Myocyte (in vitro differentiated cells): ENCODE results near the gene SPATA16. TPM values are rescaled to one million over a fixed set of nuclear protein-coding genes. Genes with fewer than 3 reads are reported as not detected.

Experiments used
- DNase-seq: peaks from one replicate; pipeline ENCODE4 v3.0.0-alpha.2; 2012; ENCODE audit warnings: low read depth
- total RNA-seq: library from RNA; depleted of rRNA; stranded (reverse); fragments of >200 nt; gene quantifications from 2 replicates; pipeline ENCODE4 v1.2.3, GENCODE V29; 2014

The SPATA16 gene
- total RNA-seq, 1 donor from 2014 or later = not detected

DNA sequence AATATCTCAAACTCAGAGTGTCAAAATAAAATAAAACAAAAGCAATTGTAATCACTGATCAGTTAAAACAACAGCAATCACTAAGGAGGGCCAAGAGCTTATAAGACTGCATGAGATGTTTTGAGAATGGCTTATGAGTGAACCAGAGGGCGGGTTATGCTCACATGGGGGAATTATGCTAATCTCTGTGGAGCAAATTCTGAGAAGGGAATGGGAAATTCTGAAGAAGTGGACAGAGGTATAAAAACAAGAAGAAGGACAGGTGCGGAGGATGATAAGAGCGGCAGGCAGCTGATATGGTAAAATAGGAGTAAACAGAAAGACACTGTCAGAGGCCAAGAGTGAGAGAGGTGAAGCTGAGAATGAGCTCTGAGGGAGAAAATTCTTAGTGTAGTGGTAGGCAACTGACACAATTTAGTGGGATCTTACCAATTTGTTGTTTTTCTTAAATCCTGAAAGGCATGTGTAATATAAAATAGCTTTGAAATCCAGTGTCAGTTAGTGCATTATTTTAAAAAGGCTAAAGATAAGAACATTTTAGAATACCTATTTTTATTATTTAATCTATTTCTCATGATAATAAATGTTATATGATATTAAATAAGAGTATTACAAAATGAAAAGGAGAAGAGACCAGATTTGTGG, 133.8 kb downstream of the SPATA16 start:
- no peak for DNase-seq

DNA sequence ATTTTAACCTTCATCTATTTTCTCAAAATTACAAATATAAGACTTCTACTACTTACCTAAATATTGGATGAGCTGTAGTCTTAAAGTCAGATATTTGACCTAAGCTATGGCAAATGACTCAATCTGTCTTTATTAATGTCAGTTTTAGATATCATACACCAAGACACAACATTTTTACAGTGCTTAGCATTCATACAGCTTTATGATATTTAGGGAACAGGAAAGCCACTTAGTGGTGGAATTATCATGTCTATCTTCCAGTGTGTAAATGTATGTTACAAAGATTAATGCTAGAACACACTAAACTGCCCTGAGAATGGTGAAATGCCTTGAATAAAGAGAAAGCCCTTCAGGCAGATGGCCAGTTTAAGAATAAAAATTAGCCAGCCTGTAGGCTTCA, 135.0 kb downstream of the SPATA16 start:
- no peak for DNase-seq

DNA sequence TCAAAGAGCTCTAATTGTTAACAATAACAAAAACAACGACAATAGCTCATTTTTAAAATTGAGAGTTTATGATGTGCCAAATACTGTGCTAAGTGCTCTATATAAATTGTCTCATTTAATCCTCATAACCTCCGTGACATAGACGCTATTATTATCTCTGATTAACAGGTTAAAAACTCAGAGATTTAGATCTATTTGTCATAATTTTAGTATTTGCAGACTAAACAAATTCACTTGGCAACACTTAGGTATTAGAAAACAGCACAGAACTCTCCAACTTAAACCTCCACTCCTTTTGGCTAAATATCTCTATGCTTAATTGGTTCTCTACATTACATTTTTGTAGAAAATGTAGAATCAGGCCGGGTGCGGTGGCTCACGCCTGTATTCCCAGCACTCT, 136.4 kb downstream of the SPATA16 start:
- no peak for DNase-seq

DNA sequence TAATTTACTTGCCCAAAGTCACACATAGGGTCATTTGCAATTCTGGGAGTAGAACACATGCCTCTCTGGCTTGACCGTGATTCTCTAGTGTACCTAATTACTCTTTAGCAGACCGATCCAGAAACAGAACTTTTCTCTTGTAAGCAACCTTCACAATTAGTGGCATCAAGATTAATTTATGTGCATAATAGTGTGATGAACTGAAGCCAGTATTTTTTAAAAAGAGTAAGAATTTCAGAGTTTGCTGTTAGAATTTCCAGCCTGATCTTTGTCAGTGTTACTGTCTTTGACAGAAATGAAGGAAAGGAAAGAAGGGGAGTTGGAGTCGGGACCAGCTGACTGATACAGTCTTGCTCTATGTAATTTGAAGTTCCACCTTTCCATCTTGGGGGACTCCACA, 137.1 kb downstream of the SPATA16 start:
- DNase-seq = no peak

DNA sequence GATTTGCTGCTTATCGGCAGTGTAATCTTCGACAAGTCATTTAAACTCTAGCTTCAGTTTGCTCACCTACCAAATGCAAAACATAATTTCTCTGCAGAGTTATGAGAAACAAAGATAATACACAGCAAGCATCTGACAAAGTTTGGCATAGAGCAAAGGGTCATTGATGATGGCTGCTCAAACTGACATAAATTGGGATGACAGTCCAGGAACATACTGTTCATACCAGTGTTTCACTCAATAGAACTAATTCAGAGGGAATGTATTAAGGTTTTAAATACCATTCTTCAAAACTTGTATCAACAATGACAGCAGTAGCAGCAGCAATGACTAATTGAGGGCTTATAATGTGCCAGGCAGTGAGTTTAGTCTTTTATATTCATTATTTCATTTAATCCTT, 137.6 kb downstream of the SPATA16 start:
- DNase-seq = no peak

DNA sequence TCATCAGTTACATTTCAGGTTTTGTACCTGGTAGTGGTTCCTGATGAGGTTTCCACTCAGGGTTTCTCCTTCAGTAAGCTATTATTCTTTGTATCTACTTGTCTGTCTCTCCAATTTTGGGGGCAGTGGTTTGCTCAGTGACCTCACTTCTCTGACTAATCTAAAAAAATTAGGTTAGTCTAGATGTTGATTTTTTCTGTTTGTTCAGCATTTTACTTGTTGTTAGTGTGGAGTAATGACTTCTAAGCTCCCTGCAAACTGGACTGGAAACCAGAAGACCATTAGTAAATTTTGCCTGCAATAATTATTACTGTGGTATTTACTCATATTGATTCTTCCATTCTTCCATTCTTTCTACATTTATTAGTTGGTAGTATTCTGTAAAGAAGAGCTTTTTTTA, 139.4 kb downstream of the SPATA16 start:
- DNase-seq = no peak

DNA sequence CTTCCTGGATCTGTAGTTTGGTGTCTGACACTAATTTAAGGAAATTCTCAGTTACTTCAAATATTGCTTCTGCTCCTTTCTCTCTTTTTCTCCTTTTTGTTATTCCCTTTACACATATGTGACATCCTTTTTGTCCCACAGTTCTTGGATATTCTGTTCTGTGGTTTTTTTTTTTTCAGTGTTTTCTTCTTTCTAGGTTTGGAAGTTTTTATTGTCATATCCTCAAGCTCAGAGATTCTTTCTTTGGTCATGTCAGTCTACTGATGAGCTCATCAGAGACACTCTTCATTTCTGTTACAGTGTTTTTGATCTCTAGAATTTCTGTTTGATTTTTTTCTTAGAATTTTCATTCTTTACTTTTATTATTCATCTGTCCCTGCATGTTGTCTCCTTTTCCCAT, 140.5 kb downstream of the SPATA16 start:
- DNase-seq = no peak

DNA sequence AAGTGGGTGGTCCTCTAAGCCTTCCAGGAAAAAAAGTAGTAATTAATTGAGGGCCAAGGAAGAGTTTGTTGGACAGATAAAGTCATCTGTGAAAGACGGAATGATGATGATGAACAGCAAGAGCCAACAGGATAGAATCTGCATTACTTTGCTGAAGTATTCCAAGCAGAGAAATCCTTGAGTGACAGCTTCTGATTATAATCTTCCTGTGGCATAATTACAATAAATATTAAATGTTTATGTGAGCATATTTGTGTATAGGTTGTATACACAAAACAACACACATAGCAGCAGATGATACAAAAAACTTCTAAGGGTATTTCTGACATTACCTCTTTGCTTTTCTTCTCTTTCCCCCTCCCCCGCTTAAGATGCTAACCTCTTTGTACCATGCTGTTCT, 147.6 kb downstream of the SPATA16 start:
- no peak for DNase-seq

DNA sequence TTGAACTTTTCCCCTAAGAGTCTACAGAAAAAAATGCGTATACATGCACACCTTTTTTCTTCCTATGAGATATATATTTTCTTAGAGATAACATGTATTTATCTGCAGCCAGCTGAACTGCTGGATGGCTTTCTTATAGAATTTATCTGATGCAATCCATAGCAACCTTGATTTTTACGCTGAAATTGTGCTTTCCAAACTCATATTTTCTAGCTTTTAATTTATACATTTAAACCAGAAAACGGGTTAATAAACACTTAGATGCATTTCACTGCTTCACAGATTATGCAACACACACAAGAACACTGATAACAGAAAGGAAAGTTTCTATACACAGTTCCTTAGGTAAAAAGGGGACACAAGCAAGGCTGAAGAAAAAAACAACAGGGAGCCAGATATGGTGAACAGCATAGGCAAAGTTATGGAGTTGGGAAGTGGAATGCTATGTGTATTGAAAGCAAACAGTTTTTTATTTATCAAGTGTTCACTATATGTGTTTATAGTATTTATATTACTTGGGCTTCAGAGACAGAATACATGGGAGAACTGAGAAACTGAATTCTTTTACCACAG, 149.5 kb downstream of the SPATA16 start:
- no peak for DNase-seq

DNA sequence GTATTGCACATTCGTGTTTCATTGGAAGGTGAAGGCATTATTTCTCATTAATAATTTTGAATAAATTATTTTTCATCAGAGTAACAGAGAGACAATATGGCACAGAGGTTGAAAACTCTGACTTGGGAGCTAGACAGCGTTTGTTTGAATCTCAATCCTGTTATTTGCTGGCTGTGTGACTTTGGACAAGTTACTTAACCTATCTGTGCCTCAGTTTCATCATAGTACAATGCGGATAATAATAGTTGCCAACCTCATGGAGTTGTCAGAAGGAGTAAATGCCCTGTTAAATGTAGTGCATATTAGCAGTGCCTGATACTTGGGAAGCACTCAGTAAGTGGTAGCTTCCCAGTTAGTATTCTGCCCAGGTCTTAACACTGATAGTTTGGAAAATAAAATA, 151.7 kb downstream of the SPATA16 start:
- no peak for DNase-seq

DNA sequence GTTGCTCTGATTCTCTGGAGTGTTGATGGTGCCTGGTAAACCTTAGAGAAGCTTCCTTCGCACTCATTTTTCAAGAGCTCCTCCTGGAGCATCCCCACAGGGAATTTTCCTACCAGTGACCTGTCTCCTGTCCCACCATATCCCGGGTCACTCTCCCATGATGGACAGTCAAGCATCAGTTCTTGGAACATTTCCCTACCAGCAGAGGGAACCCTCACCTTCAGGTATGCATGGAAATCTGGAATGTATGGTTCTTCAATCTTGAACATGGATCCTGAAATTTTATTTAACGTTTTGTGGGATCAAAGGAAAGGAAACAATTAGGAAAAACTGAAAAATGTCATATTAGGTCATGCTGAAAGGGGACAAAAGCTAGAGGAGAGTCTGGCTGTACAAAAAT, 153.8 kb downstream of the SPATA16 start:
- no peak for DNase-seq

DNA sequence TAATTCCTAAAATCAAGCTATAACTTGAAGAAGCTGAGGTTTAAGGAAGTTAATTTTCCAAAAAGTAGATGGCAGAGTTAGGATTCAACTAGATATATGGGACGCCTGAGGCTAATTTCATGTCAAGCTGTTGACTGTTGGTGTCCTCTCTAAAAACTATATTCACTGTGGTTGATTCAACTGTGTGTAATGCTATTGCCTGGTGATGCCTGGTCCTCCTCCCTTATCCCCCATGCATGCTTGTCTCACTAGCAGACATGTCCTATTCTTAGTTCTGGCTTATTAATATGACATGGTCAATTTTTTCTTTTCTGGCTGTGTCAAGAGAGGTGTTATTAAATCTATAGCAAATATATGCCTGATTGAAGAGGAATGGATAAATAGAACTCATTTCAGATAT, 156.1 kb downstream of the SPATA16 start:
- no peak for DNase-seq

DNA sequence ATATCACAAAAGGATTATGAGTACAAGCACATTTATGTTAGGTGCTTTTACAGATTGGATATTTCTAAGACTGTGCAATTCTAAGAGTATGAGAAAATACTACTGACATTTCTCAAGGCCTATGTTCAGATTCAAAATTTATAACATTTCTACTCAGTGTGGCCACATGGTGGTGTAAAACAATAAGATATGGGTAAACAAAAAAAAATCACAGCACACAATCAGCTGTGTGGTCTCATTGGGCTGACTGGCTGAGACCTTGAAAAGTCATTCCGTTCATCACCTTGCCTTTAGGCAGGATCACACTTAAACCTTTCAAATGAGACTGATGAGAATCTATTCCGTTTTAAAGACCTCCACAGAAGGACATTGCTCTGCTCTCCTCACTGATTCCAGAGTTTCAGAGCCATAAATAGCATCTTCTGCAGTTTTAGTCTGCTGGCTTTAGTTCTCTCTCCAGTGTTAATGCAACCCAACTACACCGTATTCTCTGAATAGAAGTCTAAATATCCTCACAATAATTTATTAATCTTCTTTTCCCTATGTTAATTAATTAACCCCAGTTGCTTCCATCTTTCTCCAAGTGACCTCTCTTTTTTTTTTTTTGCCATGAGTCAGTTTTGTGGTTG, 158.2 kb downstream of the SPATA16 start:
- DNase-seq = no peak

DNA sequence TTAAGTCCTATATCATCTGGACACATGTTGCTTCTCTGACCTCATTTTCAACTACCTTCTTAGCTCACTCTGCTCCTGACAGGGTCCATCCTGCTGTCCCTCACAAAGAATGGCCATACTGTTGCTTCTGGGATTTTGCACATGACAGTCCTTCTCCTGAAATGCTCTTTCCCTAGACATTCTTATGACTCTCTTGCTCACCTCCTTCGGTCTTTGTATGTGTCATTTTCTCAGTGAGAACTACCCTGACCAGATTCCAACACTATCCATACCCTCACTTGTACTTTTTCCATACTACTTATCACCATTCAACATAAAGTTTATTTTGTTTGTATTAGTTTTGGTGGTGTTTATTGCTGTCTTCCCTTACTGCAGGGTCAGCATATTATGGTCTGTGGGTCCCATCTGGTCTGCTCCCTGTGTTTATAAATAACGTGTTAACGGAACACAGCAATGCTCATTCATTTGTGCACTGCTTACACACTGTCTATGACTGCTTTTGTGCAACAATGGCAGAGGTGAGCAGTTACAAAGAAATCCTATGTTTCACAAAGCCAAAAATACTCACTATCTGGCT, 159.5 kb downstream of the SPATA16 start:
- no peak for DNase-seq

DNA sequence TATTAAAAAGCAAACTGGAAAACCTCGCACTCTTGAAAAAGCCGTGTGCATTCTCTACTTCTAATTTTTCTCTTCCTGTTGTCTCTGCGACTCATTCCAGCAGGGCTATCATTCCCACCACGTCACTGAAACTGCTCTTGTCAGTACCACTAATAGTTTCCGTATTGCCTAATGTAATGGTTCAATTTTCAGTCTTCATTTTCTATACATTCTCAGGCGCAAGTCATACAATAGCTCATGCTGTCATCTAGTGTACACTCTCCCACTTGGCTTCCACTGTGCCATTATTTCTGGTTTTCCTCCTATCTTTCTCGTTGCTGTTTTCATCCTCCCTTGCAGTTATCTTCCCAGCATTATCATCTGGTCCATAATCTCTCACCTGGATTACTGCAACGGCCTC, 160.2 kb downstream of the SPATA16 start:
- no peak for DNase-seq

DNA sequence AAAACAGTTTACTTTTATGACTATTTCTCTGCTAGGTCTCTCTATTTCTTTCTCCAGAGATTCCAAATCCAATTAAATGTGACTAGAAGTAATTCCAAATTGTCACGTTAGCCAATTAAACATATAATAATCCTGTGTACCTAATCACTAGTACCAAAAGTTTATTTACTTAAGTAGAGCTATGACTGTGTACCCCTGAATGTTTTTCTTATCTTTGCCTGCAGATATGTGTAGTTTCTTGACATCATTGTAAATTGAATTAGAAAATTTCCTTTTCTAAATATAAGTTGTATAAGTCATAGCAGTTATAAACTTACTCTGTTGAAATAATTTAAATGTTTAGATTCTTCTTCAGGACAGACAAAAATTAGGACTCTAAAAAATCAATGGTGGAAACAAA, 163.3 kb downstream of the SPATA16 start:
- DNase-seq = no peak

DNA sequence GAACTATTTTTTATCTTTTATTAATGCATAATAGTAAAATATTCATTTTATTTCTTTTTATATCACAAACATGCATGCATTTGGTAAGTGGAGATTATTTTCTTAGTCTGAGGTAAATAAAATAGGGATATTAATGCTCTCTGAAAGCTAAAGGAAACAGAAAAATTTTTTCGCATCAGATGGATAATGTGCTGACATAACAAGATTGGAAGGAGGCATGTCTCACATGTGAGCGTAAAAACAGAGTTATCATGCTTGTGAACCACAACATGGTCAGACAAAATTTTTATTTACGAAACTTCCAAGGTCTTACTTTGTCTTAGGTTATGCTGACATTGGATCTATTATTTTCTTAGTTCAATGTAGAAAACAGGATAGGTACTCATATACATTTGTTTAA, 166.1 kb downstream of the SPATA16 start:
- no peak for DNase-seq

DNA sequence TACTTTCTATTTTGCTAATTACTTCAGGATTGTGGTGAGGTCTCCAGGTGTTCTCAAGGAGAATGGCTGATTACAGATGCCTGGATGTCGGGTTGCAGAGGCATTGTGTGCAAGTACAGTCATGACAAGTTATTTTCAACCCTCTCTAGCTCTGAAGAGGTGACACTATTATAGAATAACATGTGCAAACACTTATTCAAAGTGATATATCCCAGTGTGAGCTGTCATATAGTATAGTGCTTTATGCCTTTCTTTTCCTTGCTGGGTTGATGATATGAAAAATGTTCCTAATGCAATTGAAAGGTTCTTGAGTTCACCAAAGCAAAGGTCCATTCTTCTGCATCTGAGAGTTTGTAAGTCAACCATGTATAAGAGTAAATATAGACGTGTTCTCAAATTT, 167.2 kb downstream of the SPATA16 start:
- DNase-seq = no peak

DNA sequence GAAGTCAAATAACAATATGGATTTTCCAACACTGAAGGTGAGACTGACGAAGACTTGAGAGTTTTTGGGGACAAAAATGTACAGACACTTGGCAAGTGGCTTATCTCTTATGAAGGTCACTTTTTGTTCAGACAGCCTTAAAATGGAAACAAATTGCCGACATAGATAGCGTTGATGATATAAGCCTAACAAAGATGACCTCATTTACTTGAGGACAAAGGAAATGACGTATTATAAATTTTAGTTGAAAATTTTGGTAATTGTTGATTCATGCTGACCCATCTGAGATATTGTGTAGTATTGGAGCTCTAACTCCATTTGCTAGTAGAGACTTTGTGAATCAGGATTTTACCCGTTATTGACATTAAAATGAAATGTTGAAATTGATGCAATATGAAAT, 168.3 kb downstream of the SPATA16 start:
- DNase-seq = no peak

DNA sequence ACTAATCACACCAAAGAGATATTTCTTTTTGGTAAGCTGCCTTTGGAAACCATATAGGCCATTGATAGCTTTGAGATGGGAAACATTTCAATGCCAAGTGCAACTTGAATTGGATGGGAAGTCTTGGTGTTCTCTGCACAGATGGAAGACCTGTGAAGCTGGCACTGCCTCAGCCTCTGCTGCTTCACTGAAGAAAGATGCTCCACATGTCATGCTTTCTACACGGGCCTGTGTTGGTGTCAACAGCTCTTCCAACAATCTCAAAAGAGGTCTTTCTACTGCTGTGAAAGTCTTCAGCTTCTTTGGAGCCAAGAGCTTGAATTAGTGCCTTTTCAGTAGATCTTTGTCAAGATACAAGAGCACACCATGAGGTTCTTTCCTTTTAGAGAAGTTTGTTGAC, 169.0 kb downstream of the SPATA16 start:
- no peak for DNase-seq

DNA sequence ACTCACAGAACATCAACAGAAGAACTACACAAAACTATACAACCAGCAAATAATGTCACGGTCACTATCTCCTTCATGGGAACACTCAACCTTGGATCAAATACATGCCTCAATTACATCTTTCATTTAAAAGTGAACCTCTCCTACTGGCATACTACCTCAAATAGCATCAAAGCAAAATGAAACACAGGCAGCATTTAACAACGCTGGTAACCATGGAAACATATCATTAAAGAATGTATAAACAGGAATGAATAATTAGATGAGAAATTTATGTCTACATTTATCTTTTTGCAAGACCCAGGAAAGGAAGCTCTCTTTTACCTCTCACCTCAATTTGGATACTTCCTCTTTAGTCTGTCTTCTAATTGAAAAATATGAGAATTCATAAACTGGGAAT, 172.4 kb downstream of the SPATA16 start:
- no peak for DNase-seq

DNA sequence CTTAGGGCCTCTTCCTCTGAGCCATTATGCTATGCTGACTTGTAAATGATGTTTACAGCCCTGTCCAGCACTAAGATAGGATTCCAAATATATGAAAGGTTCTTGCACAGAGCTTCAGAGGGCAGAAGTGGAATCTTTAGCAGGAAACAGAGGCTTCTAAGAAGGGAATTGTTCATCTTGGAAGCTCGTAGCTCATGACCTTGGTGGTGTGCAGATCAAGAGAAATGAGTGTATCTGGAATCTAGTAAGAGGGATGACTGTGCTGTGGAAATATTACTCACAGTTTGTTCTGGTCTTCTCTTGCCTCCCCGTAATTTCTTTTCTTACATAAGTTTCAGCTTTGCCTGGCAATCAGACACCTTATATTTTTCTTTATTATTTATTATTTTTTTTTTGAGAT, 175.8 kb downstream of the SPATA16 start:
- no peak for DNase-seq
